Kasumi-1 (cell line): ENCODE data around the gene SMIM5.

ENCODE experiments used
- DNase-seq, 2 experiments: peaks; one replicate each; lab custom pipeline; 2025; lab: John Stamatoyannopoulos, UW

SMIM5 gene

GRCh38 chr17:75640556-75641119 lies 7.4 kb downstream of the SMIM5 start:
- no peak for DNase-seq

- DNase-seq = no peak
These were observed 8.1 kb downstream of the SMIM5 start for GRCh38 chr17:75641343-75641742.

- DNase-seq = no peak
These were observed 9.0 kb downstream of the SMIM5 start for GRCh38 chr17:75642182-75642783.

GRCh38 chr17:75642784-75643642 lies 9.8 kb downstream of the SMIM5 start:
- DNase-seq = no peak

- DNase-seq = no peak
These were observed 10.4 kb downstream of the SMIM5 start for GRCh38 chr17:75643643-75644017.

- DNase-seq = no peak
These were observed 12.3 kb downstream of the SMIM5 start for GRCh38 chr17:75645501-75645888.

GRCh38 chr17:75645889-75646637 lies 12.8 kb downstream of the SMIM5 start:
- DNase-seq = peak; percentile 95 to 96

- DNase-seq = no peak
These were observed 13.4 kb downstream of the SMIM5 start for GRCh38 chr17:75646638-75646992.

GRCh38 chr17:75647061-75647460 lies 13.8 kb downstream of the SMIM5 start:
- DNase-seq = no peak

- no peak for DNase-seq
These were observed 14.7 kb downstream of the SMIM5 start for GRCh38 chr17:75647921-75648320.

- DNase-seq = no peak
These were observed 16.5 kb downstream of the SMIM5 start for GRCh38 chr17:75649687-75650086.

- no peak for DNase-seq
These were observed 17.6 kb downstream of the SMIM5 start for GRCh38 chr17:75650874-75651273.

- DNase-seq = no peak
These were observed 19.1 kb downstream of the SMIM5 start for GRCh38 chr17:75652341-75652740.

GRCh38 chr17:75652934-75653549 lies 19.8 kb downstream of the SMIM5 start:
- peak; percentile 77 to 88 for DNase-seq

GRCh38 chr17:75654176-75654575 lies 20.9 kb downstream of the SMIM5 start:
- peak in 1 of 2 experiments; percentile 21 for DNase-seq

- DNase-seq = no peak
These were observed 25.0 kb downstream of the SMIM5 start for GRCh38 chr17:75658237-75658636.

GRCh38 chr17:75661531-75661930 lies 28.3 kb downstream of the SMIM5 start:
- DNase-seq = no peak

GRCh38 chr17:75662511-75662910 lies 29.3 kb downstream of the SMIM5 start:
- no peak for DNase-seq

- DNase-seq = no peak
These were observed 30.9 kb downstream of the SMIM5 start for GRCh38 chr17:75664099-75664549.

GRCh38 chr17:75665981-75666380 lies 32.7 kb downstream of the SMIM5 start:
- no peak for DNase-seq

GRCh38 chr17:75666959-75667790 lies 33.9 kb downstream of the SMIM5 start, which contains the start of the genes RECQL5 and SAP30BP:
TSS of gene RECQL5 (minus strand) at chr17:75667154. CDS start at chr17:75666557, 597 bp downstream.
TSS of gene SAP30BP (plus strand) at chr17:75667338. CDS start at chr17:75667373, 35 bp downstream.
- DNase-seq = peak; percentile 100
